Measurements from ENCODE around the gene TBX10. TPM values are rescaled to one million over a fixed set of nuclear protein-coding genes. Genes with fewer than 3 reads are reported as not detected.

Gene TBX10
- total RNA-seq, 1 experiment from 2014 or later, result not detected

- Mint-ChIP-seq H3K4me1 (ENCODE audit: low read depth, unreplicated experiment) (no peaks in the 10 kb centered on the region), H3K27ac (ENCODE audit: unreplicated experiment) (no peak overlapping the region), H3K4me3 (ENCODE audit: low read depth, unreplicated experiment) (no peak overlapping the region), H3K36me3 (ENCODE audit: insufficient read depth, unreplicated experiment) (no peaks in the 10 kb centered on the region), H3K9me3 (ENCODE audit: low read depth, unreplicated experiment) (no peaks in the 10 kb centered on the region), H3K27me3 (ENCODE audit: unreplicated experiment) (no peaks in the 10 kb centered on the region)
- DNase-seq, result no peak
- intact Hi-C loops (cut with micrococcal nuclease; ENCODE audit: unreplicated experiment), result no loop called here
- BruUV-seq (replicated peaks), result no TSS peak
- CTCF ChIA-PET, result no interaction called here
- TF ChIP-seq CTCF (IDR thresholded peaks at IDR 0.05; ENCODE audit: unreplicated experiment), result no peak
Measured at GRCh38 chr11:67642173-67643120, 2.9 kb upstream of the TBX10 start.

DNA sequence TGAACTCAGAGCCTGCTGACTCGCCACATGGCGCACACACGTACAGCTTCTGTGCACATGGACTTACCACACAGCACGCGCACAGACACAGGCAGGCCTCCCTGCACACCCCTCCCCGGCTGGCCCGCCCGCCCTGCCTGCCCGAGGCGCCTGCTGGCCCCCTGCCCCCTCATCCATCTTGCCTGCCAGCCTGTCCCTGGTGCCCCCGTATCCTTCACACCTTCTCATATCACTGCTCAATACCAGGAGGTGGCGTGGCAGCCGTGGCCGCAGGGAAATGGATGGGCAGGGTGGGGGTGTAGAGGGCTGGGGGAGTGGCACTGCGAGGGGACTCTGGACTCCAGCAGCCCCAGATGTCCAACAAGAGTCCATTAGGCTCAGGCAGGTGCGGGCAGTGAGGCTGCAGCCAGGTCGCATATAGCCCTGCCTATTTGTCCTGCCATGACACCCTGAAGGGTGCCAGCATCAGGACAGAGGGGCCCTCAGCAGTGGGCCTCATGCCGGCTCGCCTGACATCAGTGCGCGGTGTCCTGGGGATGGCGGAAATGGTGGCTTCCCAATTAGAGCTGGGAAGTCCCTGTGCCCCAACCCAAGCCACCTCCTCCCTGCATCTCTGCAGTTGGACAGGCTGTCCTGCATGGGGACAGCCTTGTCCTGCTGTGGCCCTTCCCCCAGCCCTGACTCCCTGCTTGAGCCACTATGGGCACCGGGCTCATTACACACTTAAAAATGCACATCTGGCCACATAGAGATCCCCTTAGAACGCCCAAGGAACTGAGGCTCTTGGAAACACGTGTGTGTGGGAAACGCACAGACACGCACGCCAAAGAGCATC is 2.0 kb upstream of the TBX10 start:
- Mint-ChIP-seq H3K36me3 (ENCODE audit: insufficient read depth, unreplicated experiment) (no peaks in the 10 kb centered on the region), H3K4me1 (ENCODE audit: low read depth, unreplicated experiment) (no peaks in the 10 kb centered on the region), H3K27me3 (ENCODE audit: unreplicated experiment) (no peaks in the 10 kb centered on the region), H3K27ac (ENCODE audit: unreplicated experiment) (no peak overlapping the region), H3K9me3 (ENCODE audit: low read depth, unreplicated experiment) (no peaks in the 10 kb centered on the region), H3K4me3 (ENCODE audit: low read depth, unreplicated experiment) (no peak overlapping the region)
- no TSS peak for BruUV-seq (replicated peaks)
- intact Hi-C loops (cut with micrococcal nuclease; ENCODE audit: unreplicated experiment), result no loop called here
- DNase-seq, result no peak
- CTCF ChIA-PET, result no interaction called here
- no peak for TF ChIP-seq CTCF (IDR thresholded peaks at IDR 0.05; ENCODE audit: unreplicated experiment)

DNA sequence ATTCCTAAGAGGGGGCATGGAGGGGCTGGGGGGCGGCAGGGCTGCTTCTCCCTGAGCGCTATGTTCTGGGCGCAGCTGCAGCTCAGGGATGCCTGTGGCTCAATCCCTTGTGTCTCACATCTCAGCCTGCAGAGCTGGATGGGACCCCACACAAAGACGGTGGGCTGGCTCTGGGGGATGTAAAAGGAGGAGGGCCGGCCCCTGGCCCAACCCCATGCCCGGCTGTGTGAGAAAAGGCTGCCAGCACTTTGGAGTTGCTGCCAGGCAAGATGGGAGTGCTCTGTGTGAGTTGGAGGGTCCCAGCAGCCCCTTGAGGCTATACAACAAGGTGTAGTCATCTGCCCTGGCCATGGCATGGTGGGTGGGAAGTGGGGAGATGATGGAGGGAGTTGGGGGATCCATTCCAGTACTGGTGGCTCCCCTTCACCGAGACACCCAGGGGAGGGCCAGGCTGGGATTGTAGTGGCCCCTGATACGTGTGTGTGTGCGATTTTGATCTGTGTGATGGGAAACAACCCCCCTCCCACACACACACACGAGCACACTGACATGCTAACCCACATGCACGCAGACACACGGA is 1.3 kb upstream of the TBX10 start:
- Mint-ChIP-seq H3K4me3 (ENCODE audit: low read depth, unreplicated experiment) (no peak overlapping the region), H3K27me3 (ENCODE audit: unreplicated experiment) (no peaks in the 10 kb centered on the region)
- intact Hi-C loops (cut with micrococcal nuclease; ENCODE audit: unreplicated experiment), result no loop called here

More for the DNA sequence above, 1.3 kb upstream of the TBX10 start:
- H3K27ac Mint-ChIP-seq (ENCODE audit: unreplicated experiment), result no peak overlapping the region
- no TSS peak for BruUV-seq (replicated peaks)
- no peak for DNase-seq
- no peaks in the 10 kb centered on the region for H3K36me3 Mint-ChIP-seq (ENCODE audit: insufficient read depth, unreplicated experiment)
- no peaks in the 10 kb centered on the region for H3K9me3 Mint-ChIP-seq (ENCODE audit: low read depth, unreplicated experiment)
- CTCF ChIA-PET, result no interaction called here
- no peak for TF ChIP-seq CTCF (IDR thresholded peaks at IDR 0.05; ENCODE audit: unreplicated experiment)
- H3K4me1 Mint-ChIP-seq (ENCODE audit: low read depth, unreplicated experiment), result no peaks in the 10 kb centered on the region
